ENCODE data around the gene GPD1. TPM values are rescaled to one million over a fixed set of nuclear protein-coding genes. Genes with fewer than 3 reads are reported as not detected.

GPD1 gene
- total and polyA plus RNA-seq, 9 of the 15 experiments (the other 6 are each of a cell fraction or from before 2014, with no cell fraction given) = 0.13 to 1.00 (median 0.55) TPM

- TF ChIP-seq FOXK1 (CRISPR knock-in tag; IDR thresholded peaks at IDR 0.05; ENCODE audit: borderline replicate concordance) = no peak
- no peak for TF ChIP-seq CBX3 (IDR thresholded peaks at IDR 0.05; ENCODE audit: borderline replicate concordance in 1 of 2, low read length in 2 of 2)
- TF ChIP-seq POLR2B (IDR thresholded peaks at IDR 0.05; ENCODE audit: low read depth, partially characterized antibody) = no peak
- TF ChIP-seq PBX2 (CRISPR knock-in tag; IDR thresholded peaks at IDR 0.05; ENCODE audit: low read depth) = no peak
- no peak; the same call in 1 of the 2 replicates for TF ChIP-seq PBX2 (tag; conservative IDR thresholded peaks at IDR 0.05; ENCODE audit: low read depth)
- TF ChIP-seq, protein P1, sequence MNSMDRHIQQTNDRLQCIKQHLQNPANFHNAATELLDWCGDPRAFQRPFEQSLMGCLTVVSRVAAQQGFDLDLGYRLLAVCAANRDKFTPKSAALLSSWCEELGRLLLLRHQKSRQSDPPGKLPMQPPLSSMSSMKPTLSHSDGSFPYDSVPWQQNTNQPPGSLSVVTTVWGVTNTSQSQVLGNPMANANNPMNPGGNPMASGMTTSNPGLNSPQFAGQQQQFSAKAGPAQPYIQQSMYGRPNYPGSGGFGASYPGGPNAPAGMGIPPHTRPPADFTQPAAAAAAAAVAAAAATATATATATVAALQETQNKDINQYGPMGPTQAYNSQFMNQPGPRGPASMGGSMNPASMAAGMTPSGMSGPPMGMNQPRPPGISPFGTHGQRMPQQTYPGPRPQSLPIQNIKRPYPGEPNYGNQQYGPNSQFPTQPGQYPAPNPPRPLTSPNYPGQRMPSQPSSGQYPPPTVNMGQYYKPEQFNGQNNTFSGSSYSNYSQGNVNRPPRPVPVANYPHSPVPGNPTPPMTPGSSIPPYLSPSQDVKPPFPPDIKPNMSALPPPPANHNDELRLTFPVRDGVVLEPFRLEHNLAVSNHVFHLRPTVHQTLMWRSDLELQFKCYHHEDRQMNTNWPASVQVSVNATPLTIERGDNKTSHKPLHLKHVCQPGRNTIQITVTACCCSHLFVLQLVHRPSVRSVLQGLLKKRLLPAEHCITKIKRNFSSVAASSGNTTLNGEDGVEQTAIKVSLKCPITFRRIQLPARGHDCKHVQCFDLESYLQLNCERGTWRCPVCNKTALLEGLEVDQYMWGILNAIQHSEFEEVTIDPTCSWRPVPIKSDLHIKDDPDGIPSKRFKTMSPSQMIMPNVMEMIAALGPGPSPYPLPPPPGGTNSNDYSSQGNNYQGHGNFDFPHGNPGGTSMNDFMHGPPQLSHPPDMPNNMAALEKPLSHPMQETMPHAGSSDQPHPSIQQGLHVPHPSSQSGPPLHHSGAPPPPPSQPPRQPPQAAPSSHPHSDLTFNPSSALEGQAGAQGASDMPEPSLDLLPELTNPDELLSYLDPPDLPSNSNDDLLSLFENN (IDR thresholded peaks at IDR 0.05; ENCODE audit: low read depth in 2 of 2, low read length in 2 of 2) = no peak
- TF ChIP-seq TBP (optimal IDR thresholded peaks at IDR 0.05; ENCODE audit: low read depth, low read length) = no peak
- TF ChIP-seq EHMT2 (IDR thresholded peaks at IDR 0.05) = no peak
- TF ChIP-seq MAFF (IDR thresholded peaks at IDR 0.05; ENCODE audit: low read length) = no peak
- no peak for TF ChIP-seq LARP7 (IDR thresholded peaks at IDR 0.05)
- TF ChIP-seq RBM14 (IDR thresholded peaks at IDR 0.05; ENCODE audit: borderline replicate concordance, insufficient read depth, low read depth, low read length) = no peak
- TF ChIP-seq SREBF1 (IDR thresholded peaks at IDR 0.05; ENCODE audit: borderline replicate concordance, low read depth, low read length) = no peak
- no peak for TF ChIP-seq CAMTA2 (CRISPR knock-in tag; conservative IDR thresholded peaks at IDR 0.05)
- no peak for TF ChIP-seq ATF4 (CRISPR knock-in tag; IDR thresholded peaks at IDR 0.05)
- no peak for TF ChIP-seq RNF2 (IDR thresholded peaks at IDR 0.05)
- 0 out of 2 replicates have a peak, but pooled peaks have one; percentile 22 for TF ChIP-seq ZBTB7A (IDR thresholded peaks at IDR 0.05; ENCODE audit: borderline replicate concordance, control insufficient read depth, low read depth, low read length)
- TF ChIP-seq HIVEP1 (CRISPR knock-in tag; IDR thresholded peaks at IDR 0.05) = no peak
- TF ChIP-seq SMAD1 (IDR thresholded peaks at IDR 0.05; ENCODE audit: low read depth, low read length, partially characterized antibody) = no peak
- TF ChIP-seq MYNN (IDR thresholded peaks at IDR 0.05) = no peak
- no peak for TF ChIP-seq MYNN (CRISPR knock-in tag; IDR thresholded peaks at IDR 0.05)
- TF ChIP-seq TAF7 (tag; IDR thresholded peaks at IDR 0.05) = no peak
- TF ChIP-seq ZNF384 (IDR thresholded peaks at IDR 0.05; ENCODE audit: low read depth, low read length) = no peak
These were observed 47.8 kb upstream of the GPD1 start (continued) for GRCh38 chr12:50055831-50056638.
